ENCODE results near the gene SPAG8.

Gene SPAG8

DNA sequence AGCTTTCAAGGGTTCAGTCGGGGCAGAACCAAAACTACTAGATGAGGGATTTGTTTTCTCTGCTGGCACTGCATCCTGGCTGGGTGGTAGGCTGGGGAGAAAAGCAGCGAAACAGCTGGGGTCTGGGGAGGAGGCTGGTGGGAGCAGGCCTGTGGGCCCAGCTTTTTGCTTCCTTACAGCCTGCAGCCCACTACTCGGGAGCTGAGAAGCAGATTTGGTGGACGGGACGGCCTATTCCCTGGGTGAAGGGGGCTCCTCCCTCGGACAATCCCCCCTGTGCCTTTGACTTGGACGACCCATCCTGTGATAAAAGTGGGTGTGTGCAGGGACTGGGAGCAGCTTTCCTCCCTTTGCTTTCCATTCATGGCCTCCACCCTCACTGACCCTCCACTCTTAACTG is 11.5 kb downstream of the SPAG8 start:
- DNase-seq (ENCODE audit: low read depth) = no peak
- no peak overlapping the region for H3K4me3 ChIP-seq (ENCODE audit: low read depth, low read length)
- TF ChIP-seq, protein P1, sequence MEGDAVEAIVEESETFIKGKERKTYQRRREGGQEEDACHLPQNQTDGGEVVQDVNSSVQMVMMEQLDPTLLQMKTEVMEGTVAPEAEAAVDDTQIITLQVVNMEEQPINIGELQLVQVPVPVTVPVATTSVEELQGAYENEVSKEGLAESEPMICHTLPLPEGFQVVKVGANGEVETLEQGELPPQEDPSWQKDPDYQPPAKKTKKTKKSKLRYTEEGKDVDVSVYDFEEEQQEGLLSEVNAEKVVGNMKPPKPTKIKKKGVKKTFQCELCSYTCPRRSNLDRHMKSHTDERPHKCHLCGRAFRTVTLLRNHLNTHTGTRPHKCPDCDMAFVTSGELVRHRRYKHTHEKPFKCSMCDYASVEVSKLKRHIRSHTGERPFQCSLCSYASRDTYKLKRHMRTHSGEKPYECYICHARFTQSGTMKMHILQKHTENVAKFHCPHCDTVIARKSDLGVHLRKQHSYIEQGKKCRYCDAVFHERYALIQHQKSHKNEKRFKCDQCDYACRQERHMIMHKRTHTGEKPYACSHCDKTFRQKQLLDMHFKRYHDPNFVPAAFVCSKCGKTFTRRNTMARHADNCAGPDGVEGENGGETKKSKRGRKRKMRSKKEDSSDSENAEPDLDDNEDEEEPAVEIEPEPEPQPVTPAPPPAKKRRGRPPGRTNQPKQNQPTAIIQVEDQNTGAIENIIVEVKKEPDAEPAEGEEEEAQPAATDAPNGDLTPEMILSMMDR (IDR thresholded peaks at IDR 0.05; ENCODE audit: control insufficient read depth, extremely low read depth, insufficient read depth) = no peak

DNA sequence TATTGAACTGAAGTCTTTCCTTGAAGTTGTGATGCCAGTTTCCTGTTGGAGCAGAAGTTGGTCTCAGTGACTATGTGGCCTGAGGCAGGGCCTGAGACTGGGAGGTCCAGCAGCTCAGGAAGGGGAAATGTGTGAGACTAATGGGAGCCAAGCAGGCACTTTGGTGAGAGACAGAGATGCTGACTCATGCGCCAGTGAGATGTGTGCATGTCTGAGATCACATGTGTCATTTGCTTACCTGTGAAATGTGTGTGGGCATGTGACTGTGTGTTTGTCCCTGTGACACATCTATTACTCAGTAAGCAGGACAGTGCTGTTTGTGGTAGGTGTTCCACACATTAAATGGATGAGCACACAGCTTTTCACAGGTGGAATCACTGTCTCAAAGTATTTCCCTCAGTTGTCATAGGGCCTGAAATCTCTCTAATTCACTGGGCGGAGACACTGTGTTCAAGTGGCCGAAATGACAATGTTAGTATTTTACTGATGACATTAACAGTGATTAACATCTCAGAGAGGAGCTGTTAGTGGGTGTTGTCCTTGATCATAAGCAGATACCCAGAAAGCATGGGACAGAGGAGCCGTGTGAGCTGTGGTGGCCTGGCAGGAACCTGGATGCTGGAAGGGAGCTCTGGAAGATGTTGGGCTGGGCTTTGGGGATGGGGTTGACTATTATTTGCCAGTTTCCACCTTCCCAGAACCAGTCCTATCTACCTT is 13.2 kb downstream of the SPAG8 start:
- no peak overlapping the region for H3K4me3 ChIP-seq (ENCODE audit: low read depth, low read length)
- TF ChIP-seq, protein P1 (IDR thresholded peaks at IDR 0.05; ENCODE audit: control insufficient read depth, extremely low read depth, insufficient read depth) = no peak
- no peak for DNase-seq (ENCODE audit: low read depth)

DNA sequence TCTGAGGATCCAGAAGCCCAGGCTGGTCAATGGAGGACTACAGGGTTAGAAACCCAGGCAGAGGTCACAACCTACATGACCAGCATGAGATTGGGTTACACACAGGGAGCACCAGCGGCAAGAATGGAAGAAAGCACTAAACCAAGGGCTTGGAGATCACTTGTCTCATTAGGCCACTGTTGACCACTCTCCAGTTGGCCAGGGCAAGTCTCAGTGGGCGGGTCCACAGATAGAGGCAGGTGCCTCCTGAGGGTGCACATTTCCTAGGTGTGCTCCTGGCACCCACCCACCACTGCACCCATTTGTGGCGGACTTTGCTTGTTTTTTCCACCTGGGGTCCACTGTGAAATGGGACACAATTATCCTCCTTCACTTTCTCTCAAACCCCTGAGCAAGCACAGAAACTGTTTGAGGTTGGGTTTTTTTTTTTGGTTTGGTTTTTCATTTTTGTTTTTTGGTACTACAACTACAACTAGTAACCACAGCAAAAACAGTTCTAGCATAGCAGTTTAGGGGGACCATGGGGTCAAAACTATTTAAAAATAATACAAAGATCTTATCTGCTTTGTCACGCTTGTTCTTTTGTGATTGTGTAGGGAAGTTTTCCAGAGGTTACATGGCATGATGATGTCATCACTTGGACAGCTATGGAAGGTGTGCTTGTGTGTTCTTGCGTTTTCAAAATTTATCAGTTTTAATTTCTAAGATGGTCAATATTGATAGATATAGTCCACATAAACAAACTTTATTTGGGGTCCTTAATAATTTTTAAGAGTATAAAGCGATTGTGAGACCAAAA is 14.6 kb downstream of the SPAG8 start:
- DNase-seq (ENCODE audit: low read depth) = no peak
- no peak overlapping the region for H3K4me3 ChIP-seq (ENCODE audit: low read depth, low read length)
- TF ChIP-seq, protein P1 (IDR thresholded peaks at IDR 0.05; ENCODE audit: control insufficient read depth, extremely low read depth, insufficient read depth) = no peak

DNA sequence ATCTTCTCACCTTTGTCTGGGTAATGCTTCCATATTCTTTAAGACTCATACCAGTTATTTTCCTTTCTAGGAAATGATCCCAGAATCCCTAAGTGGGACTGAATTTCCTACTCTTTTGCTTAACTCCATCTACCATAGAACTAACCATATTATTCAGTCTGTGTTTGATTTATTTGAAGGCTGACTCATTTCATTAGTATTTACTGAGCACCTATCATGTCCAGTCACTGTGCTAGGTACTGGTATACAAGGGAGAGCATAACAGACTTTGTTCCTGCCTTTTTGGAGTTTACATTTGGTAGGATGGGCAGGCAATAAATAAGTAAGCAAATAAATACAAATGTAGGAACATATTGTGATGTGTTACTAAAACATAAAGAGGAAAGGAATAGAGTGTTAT is 16.4 kb downstream of the SPAG8 start:
- H3K4me3 ChIP-seq (ENCODE audit: low read depth, low read length) = no peak overlapping the region
- TF ChIP-seq, protein P1 (IDR thresholded peaks at IDR 0.05; ENCODE audit: control insufficient read depth, extremely low read depth, insufficient read depth) = no peak
- DNase-seq (ENCODE audit: low read depth) = no peak

DNA sequence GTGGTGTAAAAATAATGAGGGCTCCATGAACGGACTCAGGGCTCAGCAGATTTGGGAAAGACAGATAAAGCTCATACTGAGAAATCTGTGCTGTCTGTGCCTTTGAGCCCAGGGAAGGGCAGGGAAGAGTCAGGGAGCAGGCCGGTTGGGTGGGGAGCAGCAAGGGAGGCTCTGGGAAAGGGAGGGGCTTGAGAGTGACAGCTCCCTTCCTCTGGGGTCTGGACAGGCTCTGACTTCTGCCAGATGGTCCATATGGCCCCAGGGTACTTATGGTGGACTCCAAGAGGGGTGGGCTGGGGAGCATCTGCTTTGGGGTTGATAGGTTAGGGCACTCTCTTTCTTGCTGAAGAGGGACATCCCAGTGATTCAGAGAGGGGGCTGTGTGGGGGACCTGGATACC is 18.6 kb downstream of the SPAG8 start:
- TF ChIP-seq, protein P1 (IDR thresholded peaks at IDR 0.05; ENCODE audit: control insufficient read depth, extremely low read depth, insufficient read depth) = no peak
- H3K4me3 ChIP-seq (ENCODE audit: low read depth, low read length) = no peak overlapping the region
- no peak for DNase-seq (ENCODE audit: low read depth)

DNA sequence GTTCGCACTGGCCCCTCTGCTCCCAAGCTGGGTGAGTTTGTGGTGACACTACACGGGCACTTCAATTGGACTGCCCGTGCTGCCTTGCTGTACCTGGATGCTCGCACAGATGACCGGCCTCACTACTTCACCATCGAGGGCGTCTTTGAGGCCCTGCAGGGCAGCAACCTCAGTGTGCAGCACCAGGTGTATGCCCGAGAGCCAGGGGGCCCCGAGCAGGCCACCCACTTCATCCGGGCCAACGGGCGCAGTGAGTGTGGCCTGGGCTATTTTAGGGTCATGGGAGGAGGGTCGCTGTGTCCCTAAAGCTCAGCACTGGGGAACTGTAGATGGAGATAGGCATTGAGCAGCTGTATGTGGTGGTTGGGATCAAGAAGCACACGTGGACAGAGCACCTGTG is 19.2 kb downstream of the SPAG8 start:
- TF ChIP-seq, protein P1 (IDR thresholded peaks at IDR 0.05; ENCODE audit: control insufficient read depth, extremely low read depth, insufficient read depth) = no peak
- no peak overlapping the region for H3K4me3 ChIP-seq (ENCODE audit: low read depth, low read length)
- no peak for DNase-seq (ENCODE audit: low read depth)

Data from LNCaP clone FGC (cell line).